Caco-2 (cell line): ENCODE results near the gene MZT2A. TPM values are rescaled to one million over a fixed set of nuclear protein-coding genes. Genes with fewer than 3 reads are reported as not detected.
"Not testable (repeated sequence)": the region's sequence is repeated elsewhere in the genome, so short reads cannot be mapped to it uniquely, and the experiment has no call there.

Experiments used
- BruUV-seq: library from RNA; stranded (reverse); fragments of 400-500 nt; replicated peaks from 2 replicates; lab custom pipeline; 2021; lab: Mats Ljungman, UMichigan
- CTCF ChIA-PET: fragments of 300-600 bp; sonication (Branson Sonifier 250); formaldehyde crosslinking; loops from one replicate; lab custom pipeline; 2022; ENCODE audit warnings: antibody characterized with exemption; lab: Charles Lee
- POLR2A ChIA-PET: fragments of 300-600 bp; sonication (Branson Sonifier 250); formaldehyde crosslinking; loops from one replicate; lab custom pipeline; 2022; ENCODE audit warnings: antibody characterized with exemption; lab: Charles Lee
- DNase-seq, 2 experiments: peaks; one replicate each; pipeline versions ENCODE4 v3.0.0 to v3.0.0-alpha.2; 2020 to 2022
- H3K27me3 ChIP-seq: replicated peaks from 2 replicates; pipeline ENCODE4 v1.6.0; 2011; ENCODE audit warnings: low read length; ENCODE audit not compliant: control insufficient read depth, insufficient read depth
- H3K36me3 ChIP-seq: 2 replicates; pipeline ENCODE4 v1.5.1; 2011; ENCODE audit warnings: low read length; ENCODE audit not compliant: control insufficient read depth, insufficient read depth
- H3K4me1 ChIP-seq: fragments of 250-450 bp; sonication (Bioruptor Pico); 2 replicates; pipeline ENCODE4 v1.5.1; 2020; ENCODE audit warnings: mild to moderate bottlenecking
- H3K4me3 ChIP-seq: 2 replicates; pipeline ENCODE4 v1.5.1; 2011; ENCODE audit warnings: low read depth, mild to moderate bottlenecking, control low read depth, low read length
- H3K9me3 ChIP-seq: fragments of 250-450 bp; sonication (Bioruptor Pico); 2 replicates; pipeline ENCODE4 v1.5.1; 2020; ENCODE audit warnings: mild to moderate bottlenecking, moderate library complexity
- H3K27ac Mint-ChIP-seq: one replicate; pipeline ENCODE4 v1.8.0; 2022; ENCODE audit warnings: mixed read lengths; ENCODE audit not compliant: unreplicated experiment
- H3K27me3 Mint-ChIP-seq: one replicate; pipeline ENCODE4 v1.8.0; 2022; ENCODE audit warnings: mixed read lengths; ENCODE audit not compliant: insufficient read depth, unreplicated experiment
- H3K36me3 Mint-ChIP-seq: one replicate; pipeline ENCODE4 v1.8.0; 2022; ENCODE audit warnings: mild to moderate bottlenecking, mixed read lengths; ENCODE audit not compliant: insufficient read depth, unreplicated experiment
- H3K4me1 Mint-ChIP-seq: one replicate; pipeline ENCODE4 v1.8.0; 2022; ENCODE audit warnings: low read depth, mixed read lengths; ENCODE audit not compliant: unreplicated experiment
- H3K4me3 Mint-ChIP-seq: one replicate; pipeline ENCODE4 v1.8.0; 2022; ENCODE audit warnings: mild to moderate bottlenecking, moderate library complexity, mixed read lengths; ENCODE audit not compliant: unreplicated experiment
- H3K9me3 Mint-ChIP-seq: one replicate; pipeline ENCODE4 v1.8.0; 2022; ENCODE audit warnings: mixed read lengths; ENCODE audit not compliant: unreplicated experiment
- CTCF ChIP-seq, 2 experiments: fragments of 200-600 bp in 1 of 2; IDR thresholded peaks; 1 replicate in 1 of 2; 2 replicates in 1 of 2; pipeline versions ENCODE4 v1.5.1 to v1.8.0; 2011 to 2022; ENCODE audit warnings: antibody characterized with exemption in 1 of 2, control low read depth in 1 of 2, inconsistent platforms in 1 of 2, low read depth in 1 of 2, low read length in 1 of 2, mild to moderate bottlenecking in 1 of 2, moderate library complexity in 1 of 2; ENCODE audit not compliant: insufficient read depth in 1 of 2, severe bottlenecking in 1 of 2, unreplicated experiment in 1 of 2
- intact Hi-C: fragments of 100-400 bp; cut with micrococcal nuclease; formaldehyde crosslinking; loops from one replicate; pipeline ENCODE4 v1.10.0; 2022; ENCODE audit not compliant: unreplicated experiment
- total RNA-seq: library from RNA; stranded (reverse); gene quantifications from 2 replicates; pipeline ENCODE4 v1.2.3, GENCODE V29; 2022

The MZT2A gene
- total RNA-seq, 1 experiment from 2014 or later, result 275 TPM

GRCh38 chr2:131488306-131489205, 3.6 kb downstream of the MZT2A start:
- no peak for TF ChIP-seq CTCF (IDR thresholded peaks at IDR 0.05; ENCODE audit: insufficient read depth in 1 of 2, low read depth in 1 of 2, low read length in 1 of 2, severe bottlenecking in 1 of 2, unreplicated experiment in 1 of 2)
- Mint-ChIP-seq H3K36me3 (peaks cover 44% of the 10 kb centered on the region), H3K9me3 (no peaks in the 10 kb centered on the region), H3K4me3 (no peak overlapping the region), H3K4me1 (no peaks in the 10 kb centered on the region), H3K27me3 (no peaks in the 10 kb centered on the region), H3K27ac (peak overlapping the region; percentile 24)
- ChIA-PET POLR2A (no interaction called here), CTCF (no interaction called here)
- intact Hi-C loops, result no loop called here
- Histone ChIP-seq H3K27me3 (no peaks in the 10 kb centered on the region), H3K4me1 (no peaks in the 10 kb centered on the region), H3K4me3 (no peak overlapping the region), H3K36me3 (peaks cover 2% of the 10 kb centered on the region; the same call in 1 of the 2 replicates), H3K9me3 (no peaks in the 10 kb centered on the region)
- BruUV-seq, result no TSS peak
- no peak for DNase-seq

GRCh38 chr2:131486201-131486902, 5.8 kb downstream of the MZT2A start:
- H3K9me3 ChIP-seq, H3K9me3 Mint-ChIP-seq, H3K4me1 ChIP-seq, BruUV-seq, H3K4me1 Mint-ChIP-seq, H3K27me3 ChIP-seq, POLR2A ChIA-PET, H3K4me3 ChIP-seq, H3K4me3 Mint-ChIP-seq, CTCF ChIA-PET, H3K36me3 ChIP-seq, H3K27me3 Mint-ChIP-seq, intact Hi-C loops: not testable (repeated sequence)
- peak in 1 of 2 experiments; percentile 29 for DNase-seq
- peak overlapping the region; percentile 85 for H3K27ac Mint-ChIP-seq
- H3K36me3 Mint-ChIP-seq, result peaks cover 30% of the 10 kb centered on the region

GRCh38 chr2:131484906-131485460, 7.2 kb downstream of the MZT2A start:
- POLR2A ChIA-PET, H3K4me1 Mint-ChIP-seq, H3K4me3 Mint-ChIP-seq, H3K4me3 ChIP-seq, H3K9me3 ChIP-seq, H3K4me1 ChIP-seq, H3K27ac Mint-ChIP-seq, DNase-seq, intact Hi-C loops, BruUV-seq, H3K27me3 ChIP-seq, H3K36me3 ChIP-seq, H3K9me3 Mint-ChIP-seq, CTCF ChIA-PET, H3K27me3 Mint-ChIP-seq: not testable (repeated sequence)
- peaks cover 18% of the 10 kb centered on the region for H3K36me3 Mint-ChIP-seq

GRCh38 chr2:131483981-131484820, 8.0 kb downstream of the MZT2A start:
- H3K27ac Mint-ChIP-seq, H3K4me3 ChIP-seq, BruUV-seq, H3K4me1 Mint-ChIP-seq, H3K4me1 ChIP-seq, POLR2A ChIA-PET, DNase-seq, H3K4me3 Mint-ChIP-seq, H3K27me3 ChIP-seq, H3K9me3 Mint-ChIP-seq, intact Hi-C loops, H3K9me3 ChIP-seq, CTCF ChIA-PET, H3K36me3 ChIP-seq, H3K27me3 Mint-ChIP-seq: not testable (repeated sequence)
- peaks cover 18% of the 10 kb centered on the region for H3K36me3 Mint-ChIP-seq

- H3K27me3 ChIP-seq, CTCF ChIA-PET, H3K4me3 ChIP-seq, H3K36me3 ChIP-seq, H3K27ac Mint-ChIP-seq, H3K9me3 ChIP-seq, H3K4me3 Mint-ChIP-seq, H3K9me3 Mint-ChIP-seq, intact Hi-C loops, DNase-seq, H3K4me1 ChIP-seq, H3K27me3 Mint-ChIP-seq, POLR2A ChIA-PET, BruUV-seq, H3K4me1 Mint-ChIP-seq: not testable (repeated sequence)
- H3K36me3 Mint-ChIP-seq, result peaks cover 11% of the 10 kb centered on the region
These were observed 9.6 kb downstream of the MZT2A start for GRCh38 chr2:131482506-131483155.
